HL-60 (cell line): ENCODE data around the gene UST.

ENCODE experiments used
- DNase-seq, 2 experiments: peaks; one replicate each; pipeline ENCODE4 v3.0.0-alpha.2; 2010 to 2020; ENCODE audit warnings: low read depth in 1 of 2, low spot score in 1 of 2
- H3K27ac ChIP-seq: fragments of 250-450 bp; sonication (Bioruptor Pico); replicated peaks from 2 replicates; pipeline ENCODE4 v1.5.1; 2020; ENCODE audit warnings: mild to moderate bottlenecking, moderate library complexity
- H3K27me3 ChIP-seq: fragments of 250-450 bp; sonication (Bioruptor Pico); 2 replicates; pipeline ENCODE4 v1.5.1; 2021; ENCODE audit warnings: mild to moderate bottlenecking, moderate library complexity; ENCODE audit not compliant: insufficient read depth, poor library complexity, severe bottlenecking
- H3K4me3 ChIP-seq: replicated peaks from 2 replicates; pipeline ENCODE4 v1.5.1; 2011; ENCODE audit warnings: mild to moderate bottlenecking, control low read depth, low read length; ENCODE audit not compliant: insufficient read depth
- GABPA ChIP-seq: IDR thresholded peaks from 2 replicates; pipeline ENCODE4 v1.6.1; 2012; ENCODE audit warnings: low read depth
- POLR2AphosphoS5 ChIP-seq: IDR thresholded peaks from 2 replicates; pipeline ENCODE4 v1.6.1; 2012; ENCODE audit warnings: low read depth
- SPI1 ChIP-seq: IDR thresholded peaks from 2 replicates; pipeline ENCODE4 v1.6.1; 2012; ENCODE audit warnings: low read depth, mild to moderate bottlenecking, borderline replicate concordance
- TF ChIP-seq, protein P1 (sequence below): IDR thresholded peaks from one replicate; pipeline ENCODE4 v1.5.1; 2011; ENCODE audit warnings: low read length, control low read depth, inconsistent platforms; ENCODE audit not compliant: insufficient read depth
- TF ChIP-seq, protein P2 (sequence below): IDR thresholded peaks from 2 replicates; pipeline ENCODE4 v1.6.1; 2012; ENCODE audit warnings: low read depth; ENCODE audit not compliant: insufficient replicate concordance

The UST gene

DNA sequence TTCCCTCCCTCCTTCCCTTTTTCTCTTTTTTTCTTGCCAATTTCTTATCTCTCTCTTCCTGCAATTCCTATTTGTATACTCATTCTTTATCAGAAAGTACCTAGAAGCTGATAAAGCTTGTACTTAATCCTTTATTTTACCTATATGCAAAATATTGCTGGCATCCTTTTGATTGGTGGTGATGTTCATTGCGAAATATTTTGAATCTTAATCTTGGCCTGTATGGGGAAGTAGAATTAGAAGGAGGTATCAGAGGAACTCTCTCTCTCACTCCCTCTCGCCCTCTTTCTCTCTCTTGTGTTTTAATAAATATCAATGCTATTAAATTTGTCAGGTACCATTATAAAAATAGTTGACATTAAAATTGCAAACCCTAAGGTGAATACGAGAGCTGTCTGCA is 52.8 kb downstream of the UST start:
- no peak overlapping the region for H3K27ac ChIP-seq
- H3K27me3 ChIP-seq: no peaks in the 10 kb centered on the region
- H3K4me3 ChIP-seq: no peak overlapping the region
- TF ChIP-seq, protein P1, sequence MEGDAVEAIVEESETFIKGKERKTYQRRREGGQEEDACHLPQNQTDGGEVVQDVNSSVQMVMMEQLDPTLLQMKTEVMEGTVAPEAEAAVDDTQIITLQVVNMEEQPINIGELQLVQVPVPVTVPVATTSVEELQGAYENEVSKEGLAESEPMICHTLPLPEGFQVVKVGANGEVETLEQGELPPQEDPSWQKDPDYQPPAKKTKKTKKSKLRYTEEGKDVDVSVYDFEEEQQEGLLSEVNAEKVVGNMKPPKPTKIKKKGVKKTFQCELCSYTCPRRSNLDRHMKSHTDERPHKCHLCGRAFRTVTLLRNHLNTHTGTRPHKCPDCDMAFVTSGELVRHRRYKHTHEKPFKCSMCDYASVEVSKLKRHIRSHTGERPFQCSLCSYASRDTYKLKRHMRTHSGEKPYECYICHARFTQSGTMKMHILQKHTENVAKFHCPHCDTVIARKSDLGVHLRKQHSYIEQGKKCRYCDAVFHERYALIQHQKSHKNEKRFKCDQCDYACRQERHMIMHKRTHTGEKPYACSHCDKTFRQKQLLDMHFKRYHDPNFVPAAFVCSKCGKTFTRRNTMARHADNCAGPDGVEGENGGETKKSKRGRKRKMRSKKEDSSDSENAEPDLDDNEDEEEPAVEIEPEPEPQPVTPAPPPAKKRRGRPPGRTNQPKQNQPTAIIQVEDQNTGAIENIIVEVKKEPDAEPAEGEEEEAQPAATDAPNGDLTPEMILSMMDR: no peak
- TF ChIP-seq GABPA: no peak
- DNase-seq: no peak

DNA sequence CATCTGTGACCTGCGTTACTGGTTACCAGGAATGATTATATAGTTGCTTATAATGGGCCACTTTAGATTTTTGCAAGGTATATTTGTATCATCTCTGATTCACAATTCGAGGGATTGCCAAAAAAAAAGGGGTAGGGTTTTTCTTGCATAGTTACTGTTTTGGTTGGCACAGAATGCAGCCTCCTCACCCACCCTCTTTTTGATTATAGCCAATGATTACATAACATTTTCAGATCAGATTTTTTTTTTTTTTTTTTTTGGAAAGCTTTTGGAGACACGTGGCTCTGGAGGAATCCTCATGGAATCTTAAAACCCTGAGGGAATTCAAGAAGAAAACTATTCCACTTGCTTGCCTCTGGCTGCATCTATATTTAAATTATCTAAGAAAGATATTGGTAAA is 53.7 kb downstream of the UST start:
- Histone ChIP-seq H3K27me3 (peaks cover 2% of the 10 kb centered on the region), H3K27ac (no peak overlapping the region), H3K4me3 (no peak overlapping the region)
- TF ChIP-seq, protein P2, sequence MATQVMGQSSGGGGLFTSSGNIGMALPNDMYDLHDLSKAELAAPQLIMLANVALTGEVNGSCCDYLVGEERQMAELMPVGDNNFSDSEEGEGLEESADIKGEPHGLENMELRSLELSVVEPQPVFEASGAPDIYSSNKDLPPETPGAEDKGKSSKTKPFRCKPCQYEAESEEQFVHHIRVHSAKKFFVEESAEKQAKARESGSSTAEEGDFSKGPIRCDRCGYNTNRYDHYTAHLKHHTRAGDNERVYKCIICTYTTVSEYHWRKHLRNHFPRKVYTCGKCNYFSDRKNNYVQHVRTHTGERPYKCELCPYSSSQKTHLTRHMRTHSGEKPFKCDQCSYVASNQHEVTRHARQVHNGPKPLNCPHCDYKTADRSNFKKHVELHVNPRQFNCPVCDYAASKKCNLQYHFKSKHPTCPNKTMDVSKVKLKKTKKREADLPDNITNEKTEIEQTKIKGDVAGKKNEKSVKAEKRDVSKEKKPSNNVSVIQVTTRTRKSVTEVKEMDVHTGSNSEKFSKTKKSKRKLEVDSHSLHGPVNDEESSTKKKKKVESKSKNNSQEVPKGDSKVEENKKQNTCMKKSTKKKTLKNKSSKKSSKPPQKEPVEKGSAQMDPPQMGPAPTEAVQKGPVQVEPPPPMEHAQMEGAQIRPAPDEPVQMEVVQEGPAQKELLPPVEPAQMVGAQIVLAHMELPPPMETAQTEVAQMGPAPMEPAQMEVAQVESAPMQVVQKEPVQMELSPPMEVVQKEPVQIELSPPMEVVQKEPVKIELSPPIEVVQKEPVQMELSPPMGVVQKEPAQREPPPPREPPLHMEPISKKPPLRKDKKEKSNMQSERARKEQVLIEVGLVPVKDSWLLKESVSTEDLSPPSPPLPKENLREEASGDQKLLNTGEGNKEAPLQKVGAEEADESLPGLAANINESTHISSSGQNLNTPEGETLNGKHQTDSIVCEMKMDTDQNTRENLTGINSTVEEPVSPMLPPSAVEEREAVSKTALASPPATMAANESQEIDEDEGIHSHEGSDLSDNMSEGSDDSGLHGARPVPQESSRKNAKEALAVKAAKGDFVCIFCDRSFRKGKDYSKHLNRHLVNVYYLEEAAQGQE: no peak
- TF ChIP-seq GABPA: no peak
- no peak for TF ChIP-seq POLR2AphosphoS5
- TF ChIP-seq, protein P1: no peak
- TF ChIP-seq SPI1: no peak
- DNase-seq: no peak

DNA sequence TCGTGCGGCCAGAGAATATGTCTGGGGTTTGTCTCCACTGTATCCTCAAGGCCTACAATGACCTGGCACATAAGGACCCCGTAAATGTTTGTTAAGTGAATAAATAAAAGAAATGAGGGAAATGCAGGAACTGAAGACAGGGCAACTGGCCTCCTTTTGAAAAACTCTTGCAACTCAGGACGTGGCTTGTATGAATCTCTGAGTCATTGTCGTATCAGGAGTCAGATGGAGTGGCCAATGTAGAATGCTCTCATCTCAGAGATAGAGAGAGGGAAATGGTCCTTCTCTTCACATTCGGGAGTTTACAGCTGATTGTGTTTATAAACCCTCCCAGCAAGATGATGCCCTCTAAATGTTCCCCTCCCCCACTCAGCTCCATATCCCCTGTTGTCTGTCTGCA is 57.1 kb downstream of the UST start:
- no peak for TF ChIP-seq SPI1
- TF ChIP-seq, protein P1: no peak
- no peak for TF ChIP-seq POLR2AphosphoS5
- TF ChIP-seq, protein P2: no peak
- TF ChIP-seq GABPA: no peak
- H3K27ac ChIP-seq: no peak overlapping the region
- H3K27me3 ChIP-seq: peaks cover 2% of the 10 kb centered on the region
- H3K4me3 ChIP-seq: no peak overlapping the region
- no peak for DNase-seq

DNA sequence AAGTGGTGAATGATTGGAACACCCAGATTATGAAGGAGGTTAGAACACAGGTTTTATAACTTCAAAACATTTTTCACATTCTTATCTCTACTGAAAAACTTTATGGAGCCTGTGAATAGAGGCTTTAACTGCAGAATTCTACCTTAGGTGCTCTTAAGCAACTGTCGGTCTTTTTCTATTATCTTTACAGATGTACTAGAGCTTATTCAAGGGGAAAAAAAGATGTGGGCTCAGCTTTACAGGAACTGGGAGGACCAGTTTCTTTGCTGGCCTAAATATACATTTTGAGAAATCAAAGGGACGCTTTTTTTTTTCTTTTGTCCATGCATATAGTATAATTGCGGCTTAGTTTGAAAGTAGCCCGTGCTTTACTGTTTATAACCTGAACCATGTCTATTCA is 58.9 kb downstream of the UST start:
- TF ChIP-seq POLR2AphosphoS5 (no peak), SPI1 (no peak), GABPA (no peak)
- TF ChIP-seq, protein P1: no peak
- TF ChIP-seq, protein P2: no peak
- DNase-seq: no peak
- H3K27ac ChIP-seq: no peak overlapping the region
- peaks cover 2% of the 10 kb centered on the region for H3K27me3 ChIP-seq
- no peak overlapping the region for H3K4me3 ChIP-seq
